ENCODE results near the gene AQP3. TPM values are rescaled to one million over a fixed set of nuclear protein-coding genes. Genes with fewer than 3 reads are reported as not detected.
"Not testable (repeated sequence)": the region's sequence is repeated elsewhere in the genome, so short reads cannot be mapped to it uniquely, and the experiment has no call there.

Gene AQP3
- total RNA-seq, 1 donor from 2014 or later: 26.2 TPM

DNA sequence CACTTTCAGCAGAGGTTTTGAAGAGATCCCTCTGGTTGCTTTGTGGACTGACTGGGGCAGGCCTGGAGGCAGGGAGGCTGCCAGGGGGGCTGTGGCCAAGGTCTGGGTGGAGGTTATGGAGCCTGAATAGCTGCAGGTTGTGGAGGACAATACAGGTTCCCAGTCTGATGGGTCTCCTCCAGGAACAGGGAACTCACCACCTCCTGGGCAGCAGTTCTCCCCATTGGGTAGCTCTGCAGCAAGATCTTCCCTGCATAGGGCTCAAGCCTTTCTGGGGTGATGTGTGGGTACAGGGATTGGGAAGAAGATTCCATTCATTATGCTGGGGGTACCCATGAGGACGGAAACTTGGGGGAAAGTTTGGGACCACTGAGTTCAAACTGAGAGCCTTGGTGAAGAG is 6.8 kb downstream of the AQP3 start:
- no peak for DNase-seq (ENCODE audit: low spot score)

DNA sequence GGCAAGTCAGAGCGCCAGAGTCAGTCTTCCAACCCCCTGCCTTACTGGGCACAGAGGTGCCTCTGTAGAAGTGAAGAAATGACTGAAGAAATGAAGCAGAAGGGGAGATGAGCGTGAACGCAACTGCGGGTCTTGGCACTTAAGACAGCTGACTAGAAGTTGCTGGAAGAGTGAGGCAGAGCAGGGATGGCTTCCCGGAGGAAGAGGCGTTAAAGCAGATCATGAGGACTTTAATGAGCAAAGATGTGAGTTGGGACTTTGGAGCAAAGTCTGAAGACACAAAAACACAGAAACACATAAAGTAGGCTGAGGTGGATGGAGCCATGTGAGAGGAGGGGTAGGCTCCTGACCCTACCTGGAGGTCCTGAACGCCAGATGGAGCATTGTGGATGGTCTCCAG is 7.2 kb downstream of the AQP3 start:
- no peak for DNase-seq (ENCODE audit: low spot score)

DNA sequence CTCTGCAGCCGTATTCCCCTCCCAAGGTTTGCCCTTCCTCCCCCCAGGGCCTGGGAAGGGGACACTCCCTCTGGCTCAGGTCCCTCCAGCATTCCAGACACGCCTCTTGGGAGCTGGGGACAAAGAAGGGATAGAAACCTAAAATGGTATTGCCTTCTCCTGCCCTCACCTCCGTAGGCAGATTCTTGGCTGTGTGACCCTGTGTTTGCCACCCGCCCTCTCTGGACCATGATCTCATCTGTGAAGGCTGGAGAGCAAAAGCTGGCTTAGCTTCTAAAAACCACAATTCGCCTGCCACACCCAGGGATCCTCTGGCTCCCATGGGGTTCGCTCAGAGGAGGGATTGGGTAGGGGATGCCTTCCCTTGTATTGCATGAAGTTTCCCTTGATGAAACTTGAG is 7.7 kb downstream of the AQP3 start:
- DNase-seq (ENCODE audit: low spot score): no peak

DNA sequence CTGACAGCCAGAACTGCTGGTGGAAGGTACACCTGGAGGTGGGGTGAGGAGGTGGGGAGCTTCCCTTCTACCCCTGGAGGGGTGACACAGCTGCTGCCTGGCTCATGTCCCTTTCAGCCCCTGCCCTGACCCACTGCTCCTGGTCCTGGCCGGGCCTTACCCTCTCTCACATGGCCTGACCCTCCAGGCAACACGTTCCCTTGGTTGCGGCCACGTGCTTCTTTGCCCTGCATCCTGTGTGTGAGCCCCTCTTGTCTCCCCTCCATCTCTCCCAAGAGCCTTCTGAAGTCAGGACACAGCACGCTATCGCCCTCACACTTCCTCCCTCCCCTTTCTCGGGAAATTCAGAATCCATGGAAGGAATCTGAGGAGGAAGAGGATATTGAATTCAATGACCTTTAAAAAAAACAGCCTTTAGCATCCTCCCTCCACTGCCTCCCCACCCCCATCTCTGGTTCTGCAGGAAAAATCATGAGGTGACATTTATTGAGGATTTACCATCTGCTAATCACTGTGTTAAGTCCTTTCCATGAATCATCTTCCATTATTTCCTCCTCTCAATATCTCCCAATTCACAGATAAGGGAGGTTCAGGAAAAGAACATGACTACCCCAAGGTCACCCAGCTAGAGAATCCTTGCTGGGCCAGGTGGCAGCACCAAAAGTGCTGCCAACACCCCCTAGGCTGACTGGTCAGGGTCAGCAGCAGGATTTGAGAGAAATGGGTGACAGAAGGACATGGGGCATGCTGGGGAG is 8.3 kb downstream of the AQP3 start:
- DNase-seq (ENCODE audit: low spot score): no peak

DNA sequence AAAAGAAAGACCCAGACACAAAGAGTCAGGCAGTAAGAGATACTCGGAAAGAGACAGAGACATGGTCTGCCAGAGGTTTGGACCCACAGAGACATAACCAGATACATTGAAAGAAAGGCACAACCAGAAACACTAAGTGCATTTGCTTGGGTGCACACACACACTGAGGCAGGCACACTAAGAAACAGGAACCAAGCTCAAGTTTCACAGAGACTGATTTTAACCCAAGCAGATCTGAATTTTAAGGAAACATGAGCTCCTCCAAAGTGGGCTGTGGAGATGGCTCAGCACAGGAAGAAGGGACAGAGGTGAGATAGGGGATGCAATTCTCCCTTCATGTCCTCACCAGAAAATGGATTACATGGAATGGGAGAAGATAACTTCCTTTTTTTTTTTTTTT is 9.5 kb downstream of the AQP3 start:
- no peak for DNase-seq (ENCODE audit: low spot score)

DNA sequence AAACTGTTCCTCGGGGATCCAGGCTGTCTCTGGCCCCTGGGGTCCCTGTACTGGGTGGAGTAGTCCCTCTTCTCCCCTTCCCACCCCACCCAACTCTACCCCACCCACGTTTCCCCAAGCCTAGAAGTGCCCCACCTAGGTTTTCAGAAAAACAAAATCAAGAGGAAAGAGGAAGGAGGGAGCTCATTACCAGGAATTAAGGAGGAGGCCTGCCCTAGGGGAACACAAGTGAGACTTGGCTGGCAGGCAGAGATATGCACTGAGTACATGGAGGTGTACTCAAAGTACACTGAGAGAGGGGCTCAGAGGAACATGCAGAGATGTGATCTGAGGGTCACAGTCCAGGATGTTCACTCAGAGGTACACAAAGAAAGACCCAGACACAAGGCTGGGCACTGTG is 10.2 kb downstream of the AQP3 start:
- no peak for DNase-seq (ENCODE audit: low spot score)

DNA sequence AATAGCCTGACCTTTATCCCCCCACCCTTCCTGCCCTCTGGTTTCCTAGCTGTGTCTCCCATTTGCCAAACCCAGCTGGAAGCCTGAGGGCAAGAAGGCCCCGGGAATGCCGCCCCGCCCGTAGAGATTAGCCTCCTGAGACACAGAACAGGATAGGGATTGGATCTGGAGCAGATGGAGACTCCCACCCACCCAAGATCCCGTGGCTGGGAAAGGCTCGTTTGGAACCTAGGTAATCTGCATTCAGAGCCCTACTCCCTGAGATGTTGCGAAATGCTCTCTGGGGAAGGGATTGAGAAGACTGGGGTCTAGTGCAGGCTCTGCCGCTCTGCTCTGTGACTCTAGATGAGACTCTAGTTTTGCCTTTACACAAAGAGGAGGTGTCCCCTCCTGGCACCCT is 10.9 kb downstream of the AQP3 start:
- no peak for DNase-seq (ENCODE audit: low spot score)

DNA sequence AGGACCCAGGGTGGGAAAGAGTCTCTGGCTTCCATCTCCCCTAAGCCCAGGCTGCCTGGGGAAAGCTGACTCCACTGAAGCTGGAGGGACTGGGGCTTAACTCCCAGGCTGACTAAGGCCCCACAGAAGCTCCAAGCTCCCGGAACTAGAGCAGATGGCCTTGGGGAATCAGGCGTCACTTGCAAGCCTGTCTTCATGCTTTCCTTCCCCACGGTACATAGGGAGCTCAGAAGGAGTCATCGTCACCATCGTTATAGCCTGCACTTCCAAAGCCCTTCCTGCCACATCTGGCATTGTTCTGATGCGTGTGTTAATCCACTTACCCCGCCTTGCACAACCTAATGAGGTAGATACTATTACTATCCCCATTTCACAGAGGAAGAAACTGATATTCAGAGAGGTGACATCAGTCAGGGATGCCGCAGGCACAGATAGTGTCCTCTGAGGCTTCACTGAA is 11.5 kb downstream of the AQP3 start:
- DNase-seq (ENCODE audit: low spot score): no peak

DNA sequence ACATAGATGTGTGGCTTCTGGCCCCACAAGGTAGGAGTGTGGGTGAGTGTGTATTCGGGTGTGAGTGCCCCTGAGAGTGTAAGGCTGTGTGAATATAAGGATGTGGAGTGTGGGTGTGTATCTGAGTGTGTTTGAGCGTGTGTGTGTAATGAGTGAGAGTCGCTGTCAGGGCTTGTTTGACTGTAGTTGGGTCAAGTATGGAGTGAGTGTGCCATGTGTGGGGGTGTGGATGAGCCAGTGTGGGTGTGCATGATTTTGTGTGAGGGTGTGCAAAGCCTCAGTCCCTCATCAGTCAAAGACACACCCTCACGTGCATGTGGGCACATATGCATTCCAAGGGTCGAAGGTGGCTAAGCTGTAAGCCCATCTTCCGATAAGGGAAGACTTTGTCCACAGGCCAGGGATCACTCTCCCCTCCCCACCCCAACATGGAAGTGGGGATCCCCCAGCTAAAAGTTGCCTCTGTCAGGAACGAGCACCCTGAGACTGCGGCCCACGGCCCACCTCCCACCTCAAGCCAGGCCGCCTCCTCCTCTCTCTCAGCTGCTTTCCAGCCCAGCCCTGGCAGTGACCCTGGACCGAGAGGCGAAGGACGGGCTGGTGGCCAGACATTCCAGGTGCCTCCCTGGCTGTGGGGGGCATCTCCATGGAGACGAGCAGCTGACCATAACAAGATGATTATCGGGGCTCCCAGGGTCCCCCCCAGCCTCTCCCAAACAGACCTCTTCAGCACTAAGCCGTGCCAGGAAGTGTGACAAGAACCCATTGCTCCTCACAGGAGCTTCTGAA is 12.9 kb downstream of the AQP3 start:
- DNase-seq (ENCODE audit: low spot score): no peak

DNA sequence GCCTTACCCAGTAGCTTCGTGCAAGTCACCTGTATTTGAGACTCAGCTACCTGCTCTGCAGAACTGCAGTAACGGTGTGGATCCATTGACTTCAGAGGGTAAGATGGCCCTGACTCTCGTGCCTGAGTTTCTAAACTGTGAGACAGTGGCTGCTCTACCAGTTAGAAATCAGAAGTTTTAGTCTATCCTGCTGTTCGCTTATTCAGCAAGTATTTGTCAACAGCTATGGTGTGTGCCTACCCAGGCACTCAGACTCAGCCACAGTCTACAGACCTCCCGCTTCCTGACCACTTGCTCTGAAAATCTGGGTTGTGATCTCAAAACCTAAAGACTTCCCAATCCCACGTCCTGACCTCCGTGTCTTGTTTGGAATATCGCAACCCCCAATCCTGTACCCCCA is 13.5 kb downstream of the AQP3 start:
- no peak for DNase-seq (ENCODE audit: low spot score)

DNA sequence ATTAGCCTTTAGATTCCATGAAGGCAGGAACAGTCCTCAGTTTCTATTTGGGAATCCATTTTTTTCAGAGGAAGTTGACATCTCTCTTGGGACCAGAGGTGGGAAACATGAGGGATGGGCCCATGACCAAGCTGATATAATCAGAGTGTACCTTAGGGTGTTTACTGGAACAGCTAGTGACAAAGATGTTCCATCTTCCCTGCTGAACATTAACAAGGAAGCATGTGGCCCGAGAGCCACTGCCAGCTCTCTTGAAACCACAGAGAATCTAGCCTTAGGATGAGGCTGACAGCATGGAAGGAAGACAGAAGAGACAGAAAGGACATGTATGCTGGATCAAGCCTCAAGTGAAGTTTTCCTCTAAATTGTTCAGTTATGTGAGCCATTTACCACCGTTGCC is 16.0 kb downstream of the AQP3 start:
- no peak for DNase-seq (ENCODE audit: low spot score)

DNA sequence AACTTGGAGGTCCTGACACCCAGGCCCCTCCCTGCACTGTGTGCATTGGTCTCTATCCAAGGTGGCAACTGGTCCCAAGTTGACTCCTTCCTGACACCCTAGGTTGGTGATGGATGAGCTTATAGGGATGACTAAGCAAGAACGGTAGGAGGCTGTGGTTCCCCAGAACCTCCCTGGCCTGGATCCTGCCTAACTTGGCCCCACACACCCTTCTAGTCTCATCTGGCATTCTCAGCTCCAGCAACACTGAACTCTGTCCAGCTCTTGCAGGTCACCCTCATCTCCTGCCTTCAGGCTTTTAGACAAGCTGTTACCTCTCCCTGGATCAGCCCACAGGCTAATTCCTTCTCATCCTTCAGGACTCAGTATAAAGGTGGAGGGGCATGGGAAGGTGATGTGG is 16.5 kb downstream of the AQP3 start:
- no peak for DNase-seq (ENCODE audit: low spot score)

DNA sequence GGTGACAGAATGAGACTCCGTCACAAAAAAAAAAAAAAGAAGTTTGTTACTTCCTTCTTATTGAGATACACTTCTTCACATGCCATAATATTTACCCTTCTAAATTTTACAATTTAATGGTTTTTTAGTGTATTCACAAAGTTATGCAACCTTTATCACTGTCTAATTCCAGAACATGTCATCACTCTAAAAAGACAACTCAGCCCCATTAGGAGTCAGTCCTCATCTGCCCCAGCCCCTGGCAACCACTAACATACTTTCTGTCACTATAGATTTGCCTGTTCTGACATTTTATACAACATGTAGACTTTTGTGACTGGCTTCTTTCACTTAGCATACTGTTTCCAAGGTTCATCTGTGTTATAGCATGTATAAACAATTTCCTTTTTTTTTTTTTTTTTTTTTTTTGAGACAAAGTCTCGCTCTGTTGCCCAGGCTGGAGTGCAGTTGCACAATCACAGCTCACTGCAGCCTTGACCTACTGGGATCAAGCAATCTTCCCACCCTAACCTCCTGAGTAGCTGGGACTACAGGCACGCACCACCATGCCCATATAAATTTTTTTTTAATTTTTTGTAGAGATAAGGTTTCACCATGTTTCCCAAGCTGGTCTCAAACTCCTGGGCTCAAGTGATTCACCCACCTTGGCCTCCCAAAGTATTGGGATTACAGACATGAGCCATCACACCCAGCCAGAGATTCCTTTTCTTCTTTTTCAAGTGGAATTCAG is 18.0 kb downstream of the AQP3 start:
- no peak for DNase-seq (ENCODE audit: low spot score)

DNA sequence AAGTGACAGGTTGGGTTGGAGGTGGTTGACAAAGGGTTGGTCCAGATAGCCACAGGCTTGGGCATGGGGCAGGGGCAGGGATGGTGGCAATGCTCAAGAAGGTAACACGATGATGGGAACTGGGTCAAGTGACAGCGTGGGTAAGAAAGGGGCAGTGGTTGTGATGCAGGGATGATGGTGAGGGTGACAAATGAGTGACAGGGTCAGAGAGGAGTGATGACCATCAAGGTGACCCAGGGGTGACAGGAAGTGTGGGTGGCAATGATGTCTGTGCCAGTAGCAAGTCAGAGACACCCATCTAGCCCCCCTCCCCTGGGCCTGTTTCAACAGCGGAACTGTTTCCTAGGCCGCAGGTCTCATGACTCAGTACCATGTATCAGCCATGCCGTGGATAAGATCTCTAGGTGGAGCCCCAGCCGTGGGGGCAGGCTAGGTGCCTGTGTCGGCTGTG is 20.5 kb downstream of the AQP3 start:
- DNase-seq (ENCODE audit: low spot score): no peak

DNA sequence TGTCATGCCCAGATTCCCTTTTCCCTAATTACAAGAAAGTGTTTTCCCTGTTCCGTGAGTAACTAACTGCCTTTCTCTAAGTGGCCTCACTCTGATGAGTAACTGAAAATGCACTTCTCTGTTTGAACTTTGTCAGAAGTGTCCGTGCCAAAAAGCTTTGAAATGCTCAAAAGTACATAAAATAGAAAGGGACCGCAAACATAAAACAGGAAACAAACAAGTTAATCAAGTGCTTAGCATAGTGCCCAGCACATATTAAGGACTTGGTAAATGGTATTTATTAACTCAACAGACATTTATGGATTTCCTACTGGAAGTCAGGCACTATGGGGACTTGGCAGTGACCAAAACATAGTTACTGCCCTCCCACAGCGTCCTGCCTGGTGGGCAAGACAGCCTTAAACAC is 22.3 kb downstream of the AQP3 start:
- no peak for DNase-seq (ENCODE audit: low spot score)

DNA sequence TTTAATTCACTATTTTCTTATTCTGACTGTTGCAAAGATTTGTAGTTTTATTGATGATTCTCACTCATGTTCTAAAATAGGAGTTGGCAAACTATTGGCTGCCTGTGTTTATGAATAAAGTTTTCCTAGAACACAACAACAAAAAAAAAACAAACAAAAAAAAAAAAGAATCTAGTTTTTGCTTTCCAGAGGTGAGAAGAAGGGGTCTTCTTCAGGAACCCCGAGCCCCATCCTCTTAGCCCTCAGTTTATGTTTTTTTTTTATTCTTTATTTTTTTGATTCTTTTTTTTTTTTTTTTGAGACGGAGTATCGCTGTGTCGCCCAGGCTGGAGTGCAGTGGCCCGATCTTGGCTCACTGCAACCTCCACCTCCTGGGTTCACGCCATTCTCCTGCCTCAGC is 22.9 kb downstream of the AQP3 start:
- DNase-seq (ENCODE audit: low spot score): not testable (repeated sequence)

DNA sequence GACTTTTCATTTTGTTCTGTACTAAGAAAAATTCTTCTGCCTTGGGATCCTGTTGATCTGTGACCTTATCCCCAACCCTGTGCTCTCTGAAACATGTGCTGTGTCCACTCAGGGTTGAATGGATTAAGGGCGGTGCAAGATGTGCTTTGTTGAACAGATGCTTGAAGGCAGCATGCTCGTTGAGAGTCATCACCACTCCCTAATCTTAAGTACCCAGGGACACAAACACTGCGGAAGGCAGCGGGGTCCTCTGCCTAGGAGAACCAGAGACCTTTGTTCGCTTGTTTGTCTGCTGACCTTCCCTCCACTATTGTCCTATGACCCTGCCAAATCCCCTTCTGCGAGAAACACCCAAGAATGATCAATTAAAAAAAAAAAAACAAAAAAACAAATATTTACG is 23.4 kb downstream of the AQP3 start:
- DNase-seq (ENCODE audit: low spot score): not testable (repeated sequence)

DNA sequence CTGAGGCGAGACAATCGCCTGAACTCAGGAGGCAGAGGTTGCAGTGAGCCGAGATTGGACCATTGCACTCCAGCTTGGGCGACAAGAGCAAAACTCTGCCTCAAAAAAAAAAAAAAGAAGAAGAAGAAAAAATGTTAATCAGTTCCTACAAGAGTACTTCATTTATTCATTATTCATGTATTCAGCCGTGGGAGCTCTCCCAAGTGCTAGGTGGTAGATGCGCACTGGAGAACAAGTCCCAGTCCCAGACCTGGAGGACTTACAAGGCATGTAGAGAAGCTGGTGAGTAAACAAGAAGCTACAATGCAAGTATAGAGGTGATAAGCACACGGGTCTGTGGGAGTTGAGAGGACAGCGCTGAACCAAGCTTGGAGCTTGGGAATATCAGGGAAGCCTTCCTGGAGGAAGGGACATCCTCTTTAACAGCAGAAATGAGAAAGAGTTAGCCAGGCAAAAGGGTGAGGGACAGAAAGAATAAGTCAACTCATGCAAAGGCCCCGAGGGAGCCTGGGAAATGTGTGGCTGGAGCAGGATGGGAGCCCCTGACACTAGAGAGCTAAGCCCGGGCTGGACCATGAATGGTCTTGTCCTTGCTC is 27.6 kb downstream of the AQP3 start:
- no peak for DNase-seq (ENCODE audit: low spot score)

DNA sequence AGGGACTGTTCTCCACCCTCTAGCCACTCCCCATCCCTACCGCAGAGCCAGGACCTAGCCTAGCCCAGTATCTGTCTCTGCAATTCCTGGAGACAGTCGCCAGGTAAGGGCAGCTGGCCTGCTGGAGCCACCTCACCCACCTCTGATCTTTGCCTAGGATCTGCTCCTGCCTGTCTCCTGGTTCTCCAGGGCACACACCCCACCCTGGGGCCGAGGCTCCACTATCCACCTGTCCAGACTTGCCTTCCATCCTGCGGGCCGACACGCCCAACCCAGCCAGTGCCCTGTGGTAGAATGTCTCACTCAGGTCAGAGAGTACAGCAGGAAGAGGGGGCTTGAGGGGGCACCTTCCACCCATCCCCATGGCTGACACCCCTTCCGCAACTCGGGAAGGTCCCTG is 29.3 kb downstream of the AQP3 start:
- no peak for DNase-seq (ENCODE audit: low spot score)

DNA sequence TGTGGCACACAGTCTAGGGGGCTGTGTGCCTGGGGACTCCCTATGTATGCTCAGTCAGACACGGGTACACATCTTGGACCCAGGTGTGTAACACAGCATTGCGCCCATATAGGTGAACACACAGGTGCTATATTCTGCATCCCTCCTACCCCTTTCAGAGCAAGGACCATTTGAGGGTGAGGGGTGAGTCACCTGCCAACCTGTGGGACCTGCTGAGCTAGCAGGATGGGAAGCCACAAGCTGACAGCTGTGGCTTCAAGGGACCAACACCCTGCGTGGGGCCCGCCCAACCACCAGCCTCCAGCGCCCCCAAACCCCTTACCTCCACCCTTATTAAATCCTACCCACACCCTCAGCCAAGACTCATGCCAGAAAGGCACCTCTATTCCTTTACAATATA is 30.4 kb downstream of the AQP3 start:
- no peak for DNase-seq (ENCODE audit: low spot score)

DNA sequence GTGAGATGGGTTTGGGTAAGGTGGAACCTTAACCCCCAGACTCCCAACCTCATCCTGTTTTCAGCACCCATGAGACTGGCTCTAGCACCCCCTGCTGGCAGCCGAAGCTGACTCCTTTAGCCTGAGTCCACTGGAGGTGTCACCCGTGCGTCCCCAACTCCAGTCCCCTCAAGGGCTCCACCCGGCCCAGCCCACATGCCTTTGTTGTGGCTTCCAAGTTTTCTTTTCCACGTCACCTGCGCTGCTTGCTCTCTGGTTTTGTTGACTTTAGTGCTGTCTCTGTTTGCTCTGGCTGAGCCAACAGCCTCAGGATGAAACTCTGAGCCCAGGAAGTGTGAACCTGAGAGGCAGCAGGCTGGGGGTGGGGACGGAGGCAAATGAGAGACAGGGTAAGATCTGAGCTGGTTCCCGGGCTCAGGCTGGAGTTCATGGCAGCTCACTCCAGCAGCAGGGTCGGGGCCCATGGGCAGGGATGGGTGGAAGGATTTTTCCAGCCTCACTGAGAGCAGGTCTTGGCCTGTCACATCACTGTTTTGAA is 31.8 kb downstream of the AQP3 start:
- peak; percentile 88 for DNase-seq (ENCODE audit: low spot score)

All from mucosa of gallbladder (tissue), 1 donor.